Measurements from ENCODE around the gene EPHA5.

DNA sequence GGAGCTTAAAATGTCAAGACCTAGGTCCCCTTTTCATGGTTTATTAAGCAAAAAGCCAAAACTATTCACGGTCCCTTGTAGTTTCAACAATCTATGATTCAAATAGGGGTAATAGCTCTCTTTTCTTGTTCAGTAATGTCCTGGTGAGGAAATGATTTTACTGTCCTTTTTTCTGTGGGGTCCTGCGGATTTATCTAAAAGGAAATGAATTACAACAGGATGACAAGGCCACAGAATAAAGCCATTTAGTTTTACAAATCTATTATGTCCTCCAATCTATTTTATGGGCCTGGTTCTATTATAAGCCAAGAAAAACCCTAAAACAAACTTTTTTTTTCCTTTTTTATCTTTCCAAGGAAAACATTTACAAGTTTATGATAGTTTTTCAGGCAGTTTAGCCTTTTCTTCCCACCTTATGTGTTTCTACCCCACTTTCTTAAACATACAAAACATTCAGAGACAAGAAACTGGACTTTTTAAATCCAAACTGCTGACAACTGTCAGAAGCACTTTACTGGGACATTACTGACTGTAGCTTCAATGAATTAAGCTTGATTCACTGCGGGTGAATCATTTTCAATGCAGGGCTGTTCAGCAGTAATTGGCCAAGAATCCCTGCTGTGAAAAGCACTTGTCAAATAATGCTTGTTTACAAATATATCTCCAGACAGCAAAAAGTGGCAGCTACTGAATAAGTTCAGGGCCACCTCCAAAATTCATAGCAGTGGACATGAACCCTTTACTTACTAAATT is 4.3 kb downstream of the EPHA5 start:
- TF ChIP-seq CTCF (IDR thresholded peaks at IDR 0.05; ENCODE audit: insufficient read depth, low read length) (no peak), POLR2AphosphoS5 (IDR thresholded peaks at IDR 0.05; ENCODE audit: low read depth) (no peak), SPI1 (IDR thresholded peaks at IDR 0.05; ENCODE audit: borderline replicate concordance, low read depth) (no peak), REST (IDR thresholded peaks at IDR 0.05; ENCODE audit: insufficient replicate concordance, low read depth) (no peak), GABPA (IDR thresholded peaks at IDR 0.05; ENCODE audit: low read depth) (no peak)
